ENCODE results near the gene RHD.
A peak's percentile ranks its signal among the peaks of the same experiment; 100 is the strongest.
"Not testable (repeated sequence)": the region's sequence is repeated elsewhere in the genome, so short reads cannot be mapped to it uniquely, and the experiment has no call there.

The RHD gene

DNA sequence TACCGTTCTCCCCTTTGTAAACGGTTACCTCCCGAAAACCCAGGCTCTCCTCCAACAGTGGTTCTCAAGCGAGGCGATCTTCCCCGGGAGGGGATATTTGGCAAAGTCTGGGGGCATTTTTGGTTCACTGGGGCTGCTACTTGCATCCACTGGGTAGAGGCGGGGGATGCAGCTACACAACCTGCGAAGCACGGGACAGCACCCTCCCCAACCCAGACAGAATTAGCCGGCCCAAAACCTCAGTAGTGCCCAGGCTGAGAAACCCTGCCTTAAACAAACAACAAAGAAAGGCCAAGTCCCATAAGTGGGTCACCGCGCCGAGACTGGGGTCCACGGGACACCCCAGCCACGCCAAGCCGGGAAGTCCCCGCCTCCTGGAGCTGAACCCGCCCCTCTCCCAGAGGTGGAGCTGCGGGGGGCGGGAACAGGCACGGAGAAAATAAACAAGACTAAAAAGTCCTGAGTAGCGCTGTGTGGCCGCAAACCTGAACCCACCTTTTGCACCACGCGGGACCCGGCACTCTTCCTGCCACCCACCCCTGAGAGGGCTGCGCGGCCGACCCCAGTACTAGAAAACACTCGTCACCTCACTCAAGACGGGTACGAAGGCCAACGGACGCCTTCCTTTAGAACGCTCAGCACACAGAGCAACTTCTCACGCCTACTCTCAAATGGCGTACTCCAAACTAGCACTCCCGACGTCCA lies 65.3 kb downstream of the RHD start:
- not testable (repeated sequence) for H3K4me1 ChIP-seq (ENCODE audit: control insufficient read depth, insufficient read depth, low read length, poor library complexity, severe bottlenecking); H3K9me3 ChIP-seq (ENCODE audit: control insufficient read depth, low read length); H3K27ac ChIP-seq (ENCODE audit: low read depth, low read length, severe bottlenecking)
- peak overlapping the region; percentile 92 for H3K4me3 ChIP-seq (ENCODE audit: extremely low read depth, insufficient read depth, low read length, poor library complexity, severe bottlenecking)
- peaks cover 15% of the 10 kb centered on the region for H3K36me3 ChIP-seq (ENCODE audit: control insufficient read depth, insufficient read depth, low read length)
- 0% methylated on average over 1 to 7 of the region's 39 CpGs for WGBS, 2 experiments (ENCODE audit: insufficient coverage in 2 of 2)

DNA sequence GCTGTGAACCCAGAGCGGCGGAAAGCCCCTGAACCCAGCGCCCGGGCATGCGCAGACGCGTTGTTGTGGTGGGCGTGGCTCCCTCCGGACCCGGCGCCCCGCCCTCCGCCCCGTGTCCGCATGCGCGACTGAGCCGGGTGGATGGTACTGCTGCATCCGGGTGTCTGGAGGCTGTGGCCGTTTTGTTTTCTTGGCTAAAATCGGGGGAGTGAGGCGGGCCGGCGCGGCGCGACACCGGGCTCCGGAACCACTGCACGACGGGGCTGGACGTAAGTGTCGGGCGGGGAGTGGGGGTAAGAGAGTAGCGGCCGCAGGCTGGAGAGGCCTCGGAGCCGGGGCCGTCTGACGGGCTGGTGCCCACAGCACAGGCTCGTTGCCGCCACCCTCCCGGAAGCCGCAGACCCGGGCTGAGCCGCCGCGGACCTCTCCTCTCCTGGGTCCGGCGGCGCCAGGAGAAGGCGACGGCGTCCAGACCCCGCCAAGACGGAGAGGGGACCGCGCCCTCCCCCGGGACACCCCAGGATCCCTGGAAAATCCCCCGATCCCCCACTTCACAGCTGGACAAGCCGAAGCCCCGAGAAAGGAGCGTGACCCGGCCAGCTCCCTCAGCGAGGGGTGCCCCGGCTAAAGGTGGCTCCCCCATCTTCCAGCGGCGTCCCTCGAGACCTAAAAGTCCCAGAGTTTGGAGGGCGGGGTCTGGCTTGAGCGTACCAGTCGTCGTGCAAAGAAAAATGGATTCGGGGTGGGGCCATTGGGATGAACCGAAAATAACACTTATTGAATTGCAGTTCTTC lies 66.1 kb downstream of the RHD start, which contains the start of gene TMEM50A:
TSS of gene TMEM50A (plus strand) at position 147 of the 794 bp plus-strand sequence. CDS start 2,153 bp downstream, outside the sequence.
- Histone ChIP-seq H3K4me3 (ENCODE audit: extremely low read depth, insufficient read depth, low read length, poor library complexity, severe bottlenecking) (peak within 1 kb of the TSS; percentile 92), H3K27ac (ENCODE audit: low read depth, low read length, severe bottlenecking) (peak within 1 kb of the TSS; percentile 90), H3K4me1 (ENCODE audit: control insufficient read depth, insufficient read depth, low read length, poor library complexity, severe bottlenecking) (no peaks in the 10 kb centered on the region), H3K36me3 (ENCODE audit: control insufficient read depth, insufficient read depth, low read length) (peaks cover 18% of the 10 kb centered on the region), H3K9me3 (ENCODE audit: control insufficient read depth, low read length) (no peaks in the 10 kb centered on the region)
- WGBS, 2 experiments (ENCODE audit: insufficient coverage in 2 of 2): 0 to 1% methylated on average over 39 to 41 of the region's 75 CpGs

DNA sequence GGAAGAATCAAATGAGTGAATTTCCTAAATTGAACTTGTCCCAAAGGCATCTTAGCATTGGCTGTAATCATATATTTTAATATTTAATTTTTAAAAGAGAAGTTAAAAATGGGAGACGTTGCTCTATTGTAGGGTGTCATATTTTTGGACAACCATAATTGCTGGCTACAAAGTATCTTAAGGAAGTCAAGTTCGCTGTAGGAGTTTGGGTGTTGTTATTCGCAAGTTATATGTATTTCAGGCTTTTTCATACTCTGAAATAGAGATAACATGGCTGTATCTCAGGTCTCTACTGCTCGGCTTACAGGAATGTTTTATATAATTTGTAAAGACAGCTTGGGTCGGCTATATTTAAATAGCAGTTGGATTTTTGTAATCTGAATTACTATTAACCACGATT lies 66.7 kb downstream of the RHD start:
- Histone ChIP-seq H3K4me1 (ENCODE audit: control insufficient read depth, insufficient read depth, low read length, poor library complexity, severe bottlenecking) (peaks cover 5% of the 10 kb centered on the region), H3K4me3 (ENCODE audit: extremely low read depth, insufficient read depth, low read length, poor library complexity, severe bottlenecking) (peak overlapping the region; percentile 92), H3K36me3 (ENCODE audit: control insufficient read depth, insufficient read depth, low read length) (peaks cover 20% of the 10 kb centered on the region), H3K9me3 (ENCODE audit: control insufficient read depth, low read length) (no peaks in the 10 kb centered on the region), H3K27ac (ENCODE audit: low read depth, low read length, severe bottlenecking) (peak overlapping the region; percentile 90)
- WGBS, 2 experiments (ENCODE audit: insufficient coverage in 2 of 2): 8 to 40% methylated on average over 1 to 3 of the region's 6 CpGs

DNA sequence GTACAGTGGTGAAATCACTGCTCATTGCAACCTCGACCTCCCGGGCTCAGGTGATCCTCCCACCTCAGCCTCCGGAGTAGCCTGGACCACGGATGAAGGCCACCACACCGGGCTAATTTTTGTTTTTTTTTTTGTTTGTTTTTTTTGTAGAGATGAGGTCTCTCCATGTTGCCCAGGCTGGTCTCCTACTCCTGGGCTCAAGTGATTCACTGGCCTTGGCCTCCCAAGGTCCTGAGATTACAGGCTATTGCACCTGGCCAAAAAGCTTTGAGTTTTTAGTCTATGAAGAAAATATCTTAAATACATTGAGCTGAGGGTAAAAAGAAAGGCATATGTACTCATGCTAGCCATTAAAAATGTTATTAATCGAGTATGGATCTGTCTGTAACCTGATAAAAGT lies 69.4 kb downstream of the RHD start:
- Histone ChIP-seq H3K4me1 (ENCODE audit: control insufficient read depth, insufficient read depth, low read length, poor library complexity, severe bottlenecking) (peaks cover 5% of the 10 kb centered on the region), H3K4me3 (ENCODE audit: extremely low read depth, insufficient read depth, low read length, poor library complexity, severe bottlenecking) (no peak overlapping the region), H3K36me3 (ENCODE audit: control insufficient read depth, insufficient read depth, low read length) (peaks cover 43% of the 10 kb centered on the region), H3K9me3 (ENCODE audit: control insufficient read depth, low read length) (no peaks in the 10 kb centered on the region), H3K27ac (ENCODE audit: low read depth, low read length, severe bottlenecking) (no peak overlapping the region)
- 74 to 78% methylated on average over 6 of the region's 6 CpGs for WGBS, 2 experiments (ENCODE audit: insufficient coverage in 2 of 2)

DNA sequence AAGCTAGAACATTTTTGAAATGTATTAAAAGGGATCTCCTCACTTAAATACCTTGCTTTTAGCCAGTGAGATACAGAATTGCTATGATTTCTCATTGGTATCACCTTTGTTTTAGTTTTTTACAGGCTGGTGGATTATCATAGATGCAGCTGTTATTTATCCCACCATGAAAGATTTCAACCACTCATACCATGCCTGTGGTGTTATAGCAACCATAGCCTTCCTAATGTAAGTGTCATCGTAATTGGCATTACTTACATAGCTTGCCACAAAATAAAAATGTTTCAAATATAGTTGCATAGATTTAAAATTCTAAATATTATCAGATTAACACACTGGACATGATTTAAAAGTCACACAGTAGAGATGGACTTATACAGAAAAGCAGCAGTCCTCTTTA lies 70.5 kb downstream of the RHD start:
- H3K27ac ChIP-seq (ENCODE audit: low read depth, low read length, severe bottlenecking): no peak overlapping the region
- H3K36me3 ChIP-seq (ENCODE audit: control insufficient read depth, insufficient read depth, low read length): peaks cover 54% of the 10 kb centered on the region
- no CpG with 5 or more reads among the region's 1 CpG for WGBS, 2 experiments (ENCODE audit: insufficient coverage in 2 of 2)

DNA sequence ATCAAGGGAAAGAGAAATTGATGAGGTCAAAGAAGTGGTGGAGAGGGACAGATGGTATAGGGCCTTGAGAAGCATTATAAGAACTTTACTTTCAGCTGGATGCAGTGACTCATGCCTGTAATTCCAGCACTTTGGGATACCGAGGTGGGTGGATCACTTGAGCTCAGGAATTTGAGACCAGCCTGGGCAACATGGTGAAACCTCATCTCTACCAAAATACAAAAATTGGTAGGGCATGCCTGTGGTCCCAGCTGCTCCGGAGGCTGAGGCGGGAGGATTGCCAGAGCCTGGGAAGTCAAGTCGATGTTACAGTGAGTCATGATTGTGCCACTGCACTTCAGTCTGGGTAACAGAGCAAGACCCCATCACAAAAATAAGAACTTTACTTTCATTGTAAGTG lies 71.6 kb downstream of the RHD start:
- 80 to 96% methylated on average over 1 to 3 of the region's 4 CpGs for WGBS, 2 experiments (ENCODE audit: insufficient coverage in 2 of 2)

More for the DNA sequence above, 70.5 kb downstream of the RHD start:
- Histone ChIP-seq H3K9me3 (ENCODE audit: control insufficient read depth, low read length) (no peaks in the 10 kb centered on the region), H3K4me3 (ENCODE audit: extremely low read depth, insufficient read depth, low read length, poor library complexity, severe bottlenecking) (no peak overlapping the region), H3K4me1 (ENCODE audit: control insufficient read depth, insufficient read depth, low read length, poor library complexity, severe bottlenecking) (peaks cover 5% of the 10 kb centered on the region)

DNA sequence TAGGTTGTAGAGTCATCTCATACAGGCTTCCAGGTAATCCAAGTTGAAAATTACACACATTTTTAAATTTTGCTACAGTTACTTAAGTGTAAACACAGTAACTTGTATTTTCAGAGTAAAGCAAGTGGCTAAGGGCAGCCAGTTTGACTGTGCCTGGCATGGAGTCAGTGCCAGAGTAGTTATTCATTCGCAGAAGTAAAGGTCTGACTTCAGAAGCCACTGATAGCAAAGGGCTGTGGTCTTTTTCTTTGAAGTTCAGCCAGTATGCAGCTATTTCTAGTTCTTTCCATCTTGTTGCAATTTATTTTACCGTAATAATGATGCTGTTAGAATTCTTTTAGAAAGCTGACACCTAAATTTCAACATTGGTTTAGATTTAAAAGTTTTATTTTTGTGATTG lies 75.2 kb downstream of the RHD start:
- Histone ChIP-seq H3K4me3 (ENCODE audit: extremely low read depth, insufficient read depth, low read length, poor library complexity, severe bottlenecking) (no peak overlapping the region), H3K36me3 (ENCODE audit: control insufficient read depth, insufficient read depth, low read length) (peaks cover 81% of the 10 kb centered on the region), H3K9me3 (ENCODE audit: control insufficient read depth, low read length) (no peaks in the 10 kb centered on the region), H3K4me1 (ENCODE audit: control insufficient read depth, insufficient read depth, low read length, poor library complexity, severe bottlenecking) (peaks cover 5% of the 10 kb centered on the region), H3K27ac (ENCODE audit: low read depth, low read length, severe bottlenecking) (no peak overlapping the region)
- 89 to 91% methylated on average over 1 of the region's 2 CpGs for WGBS, 2 experiments (ENCODE audit: insufficient coverage in 2 of 2)

More for the DNA sequence above, 71.6 kb downstream of the RHD start:
- H3K36me3 ChIP-seq (ENCODE audit: control insufficient read depth, insufficient read depth, low read length): peaks cover 61% of the 10 kb centered on the region
- no peaks in the 10 kb centered on the region for H3K9me3 ChIP-seq (ENCODE audit: control insufficient read depth, low read length)
- peaks cover 5% of the 10 kb centered on the region for H3K4me1 ChIP-seq (ENCODE audit: control insufficient read depth, insufficient read depth, low read length, poor library complexity, severe bottlenecking)
- no peak overlapping the region for H3K4me3 ChIP-seq (ENCODE audit: extremely low read depth, insufficient read depth, low read length, poor library complexity, severe bottlenecking)
- H3K27ac ChIP-seq (ENCODE audit: low read depth, low read length, severe bottlenecking): no peak overlapping the region

DNA sequence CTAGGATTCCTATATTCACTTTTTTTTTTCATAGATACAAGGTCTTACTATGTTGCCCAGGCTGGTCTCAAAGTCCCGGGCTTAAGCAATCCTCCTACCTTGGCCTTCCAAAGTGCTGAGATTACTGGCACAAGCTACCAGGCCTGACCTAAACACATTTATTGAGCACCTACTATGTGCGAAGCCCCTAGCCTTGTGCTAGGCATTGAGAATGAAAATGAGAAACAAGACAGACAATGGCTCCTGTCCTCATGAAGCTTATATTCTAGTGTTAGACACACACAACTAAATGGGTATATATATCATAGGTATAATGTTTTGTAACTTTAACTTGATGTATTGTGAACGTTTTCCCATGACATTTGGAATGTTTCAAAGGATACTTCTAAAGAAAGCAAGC lies 77.3 kb downstream of the RHD start:
- Histone ChIP-seq H3K36me3 (ENCODE audit: control insufficient read depth, insufficient read depth, low read length) (peaks cover 82% of the 10 kb centered on the region), H3K9me3 (ENCODE audit: control insufficient read depth, low read length) (no peaks in the 10 kb centered on the region), H3K27ac (ENCODE audit: low read depth, low read length, severe bottlenecking) (no peak overlapping the region), H3K4me3 (ENCODE audit: extremely low read depth, insufficient read depth, low read length, poor library complexity, severe bottlenecking) (no peak overlapping the region), H3K4me1 (ENCODE audit: control insufficient read depth, insufficient read depth, low read length, poor library complexity, severe bottlenecking) (no peaks in the 10 kb centered on the region)
- WGBS, 2 experiments (ENCODE audit: insufficient coverage in 2 of 2): 100% methylated on average over 1 of the region's 3 CpGs

DNA sequence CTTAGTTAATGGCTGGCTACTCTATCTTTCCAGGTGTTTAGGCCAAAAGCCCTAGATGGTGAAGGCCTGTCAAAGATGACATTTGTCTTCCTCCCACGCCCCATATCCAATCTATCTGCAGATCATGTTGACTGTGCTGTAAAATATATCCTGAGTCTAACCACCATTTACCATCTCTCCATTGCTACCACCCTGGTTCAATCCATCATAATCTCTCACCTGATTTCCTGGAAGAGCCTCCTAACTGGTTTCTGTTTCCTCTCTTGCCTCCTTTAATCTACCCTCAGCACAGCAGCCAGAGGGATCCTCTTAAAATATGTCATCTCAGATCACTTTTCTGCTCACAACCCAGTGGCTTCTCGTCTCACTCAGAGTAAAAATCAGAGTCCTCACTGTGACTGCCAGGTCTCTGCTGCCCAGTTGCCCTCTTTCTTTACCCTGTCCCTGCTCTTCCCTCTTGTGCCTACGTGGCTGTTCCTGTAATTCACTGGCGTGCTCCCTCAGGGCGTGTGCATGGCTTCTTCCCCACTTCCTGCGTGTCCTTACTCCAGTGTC lies 83.6 kb downstream of the RHD start:
- 94 to 96% methylated on average over 5 to 6 of the region's 6 CpGs for WGBS, 2 experiments (ENCODE audit: insufficient coverage in 2 of 2)
- peaks cover 80% of the 10 kb centered on the region for H3K36me3 ChIP-seq (ENCODE audit: control insufficient read depth, insufficient read depth, low read length)
- H3K27ac ChIP-seq (ENCODE audit: low read depth, low read length, severe bottlenecking): no peak overlapping the region
- no peaks in the 10 kb centered on the region for H3K4me1 ChIP-seq (ENCODE audit: control insufficient read depth, insufficient read depth, low read length, poor library complexity, severe bottlenecking)
- H3K9me3 ChIP-seq (ENCODE audit: control insufficient read depth, low read length): no peaks in the 10 kb centered on the region
- no peak overlapping the region for H3K4me3 ChIP-seq (ENCODE audit: extremely low read depth, insufficient read depth, low read length, poor library complexity, severe bottlenecking)

DNA sequence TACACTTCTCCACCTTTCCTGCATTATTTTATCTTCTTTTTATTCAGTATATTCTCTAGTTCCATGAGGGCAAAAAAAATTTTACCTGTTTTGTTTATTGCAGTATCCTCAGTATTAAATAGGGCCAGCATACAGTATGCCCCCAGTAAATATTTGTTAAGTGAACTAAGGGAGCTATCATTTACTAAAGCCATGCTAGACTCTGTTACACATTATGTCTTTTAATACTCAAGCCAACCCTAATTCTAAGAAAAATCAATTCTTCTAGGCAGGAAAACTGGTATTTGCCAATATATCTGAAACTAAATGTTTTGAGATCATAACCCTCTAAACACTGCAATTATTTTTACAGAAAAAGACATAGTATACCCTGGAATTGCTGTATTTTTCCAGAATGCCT lies 84.1 kb downstream of the RHD start:
- peaks cover 3% of the 10 kb centered on the region for H3K4me1 ChIP-seq (ENCODE audit: control insufficient read depth, insufficient read depth, low read length, poor library complexity, severe bottlenecking)
- no peak overlapping the region for H3K27ac ChIP-seq (ENCODE audit: low read depth, low read length, severe bottlenecking)
- peaks cover 80% of the 10 kb centered on the region for H3K36me3 ChIP-seq (ENCODE audit: control insufficient read depth, insufficient read depth, low read length)
- H3K9me3 ChIP-seq (ENCODE audit: control insufficient read depth, low read length): no peaks in the 10 kb centered on the region
- H3K4me3 ChIP-seq (ENCODE audit: extremely low read depth, insufficient read depth, low read length, poor library complexity, severe bottlenecking): no peak overlapping the region

DNA sequence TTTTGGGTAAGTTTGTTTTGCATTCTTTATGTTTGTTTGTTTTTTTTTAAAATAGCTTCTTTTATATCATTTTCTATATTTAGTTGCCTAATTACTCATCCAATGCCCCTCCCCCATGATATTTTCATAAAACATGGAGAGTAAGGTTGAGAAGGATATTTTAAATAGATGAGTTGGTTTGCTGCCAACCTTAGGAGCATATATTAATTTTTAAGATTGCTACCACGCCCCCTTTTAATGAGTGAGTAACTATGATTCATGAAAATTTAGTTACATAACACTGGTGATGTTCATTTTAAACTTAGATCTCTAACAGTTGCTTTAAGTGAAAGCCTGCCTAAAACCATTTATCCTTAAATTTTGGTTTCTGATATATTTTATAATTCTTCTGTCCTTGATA lies 84.5 kb downstream of the RHD start:
- H3K27ac ChIP-seq (ENCODE audit: low read depth, low read length, severe bottlenecking): no peak overlapping the region
- H3K4me1 ChIP-seq (ENCODE audit: control insufficient read depth, insufficient read depth, low read length, poor library complexity, severe bottlenecking): peaks cover 6% of the 10 kb centered on the region
- no peak overlapping the region for H3K4me3 ChIP-seq (ENCODE audit: extremely low read depth, insufficient read depth, low read length, poor library complexity, severe bottlenecking)
- H3K36me3 ChIP-seq (ENCODE audit: control insufficient read depth, insufficient read depth, low read length): peaks cover 82% of the 10 kb centered on the region
- no peaks in the 10 kb centered on the region for H3K9me3 ChIP-seq (ENCODE audit: control insufficient read depth, low read length)
- WGBS, 2 experiments (ENCODE audit: insufficient coverage in 2 of 2): no CpG with 5 or more reads among the region's 1 CpG
